Measurements from ENCODE around the gene SLC25A11. TPM values are rescaled to one million over a fixed set of nuclear protein-coding genes. Genes with fewer than 3 reads are reported as not detected.
A peak's percentile ranks its signal among the peaks of the same experiment; 100 is the strongest.
"Not testable (repeated sequence)": the region's sequence is repeated elsewhere in the genome, so short reads cannot be mapped to it uniquely, and the experiment has no call there.

SLC25A11 gene
- total RNA-seq, 4 donors from 2014 or later, result 28.7 to 58.9 (median 46.8) TPM

- H3K4me3 ChIP-seq, result no peak overlapping the region
- H3K4me1 ChIP-seq, result peaks cover 0 to 28% (median 9%) of the 10 kb centered on the region in 3 donors
- TF ChIP-seq CTCF (IDR thresholded peaks at IDR 0.05) (no peak), EP300 (IDR thresholded peaks at IDR 0.05) (no peak), POLR2A (IDR thresholded peaks at IDR 0.05) (no peak), POLR2AphosphoS5 (IDR thresholded peaks at IDR 0.05) (no peak)
- 83% methylated on average over 6 of the region's 16 CpGs; no CpG with 5 or more reads in 1 of the 2 donors for WGBS, 2 donors (ENCODE audit: low coverage in 1 of 2)
- H3K9me3 ChIP-seq, result no peaks in the 10 kb centered on the region
- peaks cover 0 to 33% of the 10 kb centered on the region in 2 donors for H3K36me3 ChIP-seq
- peak overlapping the region in 1 of 4 donors; percentile 43 for H3K27ac ChIP-seq
- ATAC-seq, result no peak
- H3K27me3 ChIP-seq, result no peaks in the 10 kb centered on the region
These were observed 6.2 kb downstream of the SLC25A11 start for GRCh38 chr17:4933646-4934045.

GRCh38 chr17:4932756-4933155, 7.1 kb downstream of the SLC25A11 start:
- Histone ChIP-seq H3K36me3 (peaks cover 0 to 24% of the 10 kb centered on the region in 2 donors), H3K27me3 (no peaks in the 10 kb centered on the region), H3K9me3 (no peaks in the 10 kb centered on the region), H3K27ac (no peak overlapping the region), H3K4me3 (no peak overlapping the region), H3K4me1 (peaks cover 0 to 19% (median 0%) of the 10 kb centered on the region in 3 donors)
- WGBS, 2 donors (ENCODE audit: low coverage in 1 of 2), result 92% methylated on average over 2 of the region's 12 CpGs; no CpG with 5 or more reads in 1 of the 2 donors
- TF ChIP-seq POLR2A (IDR thresholded peaks at IDR 0.05) (no peak), EP300 (IDR thresholded peaks at IDR 0.05) (no peak), POLR2AphosphoS5 (IDR thresholded peaks at IDR 0.05) (no peak), CTCF (IDR thresholded peaks at IDR 0.05) (no peak)
- no peak for ATAC-seq

- TF ChIP-seq POLR2A (IDR thresholded peaks at IDR 0.05) (no peak), CTCF (IDR thresholded peaks at IDR 0.05) (no peak), EP300 (IDR thresholded peaks at IDR 0.05) (no peak), POLR2AphosphoS5 (IDR thresholded peaks at IDR 0.05) (no peak)
- no peaks in the 10 kb centered on the region for H3K9me3 ChIP-seq
- no peak within 1 kb of the TSS for H3K4me3 ChIP-seq
- H3K27me3 ChIP-seq, result no peaks in the 10 kb centered on the region
- no peak for ATAC-seq
- no peak within 1 kb of the TSS for H3K27ac ChIP-seq
- 16 to 71% methylated on average over 4 to 5 of the region's 14 CpGs for WGBS, 2 donors (ENCODE audit: low coverage in 1 of 2)
- peaks cover 0 to 13% (median 0%) of the 10 kb centered on the region in 3 donors for H3K4me1 ChIP-seq
- H3K36me3 ChIP-seq, result peaks cover 0 to 16% of the 10 kb centered on the region in 2 donors
These were observed 7.9 kb downstream of the SLC25A11 start, which contains the start of gene GP1BA for GRCh38 chr17:4931963-4932362. Gene GP1BA, plus strand, starts transcription at chr17:4932277. Its CDS starts 328 bp downstream, at chr17:4932605.

- TF ChIP-seq CTCF (IDR thresholded peaks at IDR 0.05) (no peak), EP300 (IDR thresholded peaks at IDR 0.05) (no peak), POLR2A (IDR thresholded peaks at IDR 0.05) (no peak), POLR2AphosphoS5 (IDR thresholded peaks at IDR 0.05) (no peak)
- 98 to 99% methylated on average over 11 to 15 of the region's 18 CpGs for WGBS, 2 donors (ENCODE audit: low coverage in 1 of 2)
- H3K27me3 ChIP-seq, result no peaks in the 10 kb centered on the region
These were observed 11.0 kb downstream of the SLC25A11 start for GRCh38 chr17:4928881-4929280.

GRCh38 chr17:4926577-4927335, 13.1 kb downstream of the SLC25A11 start:
- H3K4me3 ChIP-seq, H3K36me3 ChIP-seq, H3K9me3 ChIP-seq, H3K27me3 ChIP-seq, H3K27ac ChIP-seq, ATAC-seq, H3K4me1 ChIP-seq: not testable (repeated sequence)
- WGBS, 2 donors (ENCODE audit: low coverage in 1 of 2), result 78 to 82% methylated on average over 12 to 14 of the region's 24 CpGs

More at GRCh38 chr17:4928881-4929280, 11.0 kb downstream of the SLC25A11 start:
- H3K4me3 ChIP-seq, result no peak overlapping the region
- H3K36me3 ChIP-seq, result no peaks in the 10 kb centered on the region
- no peaks in the 10 kb centered on the region for H3K9me3 ChIP-seq
- H3K27ac ChIP-seq, result no peak overlapping the region
- ATAC-seq, result no peak
- peaks cover 0 to 5% (median 0%) of the 10 kb centered on the region in 3 donors for H3K4me1 ChIP-seq

Data from gastroesophageal sphincter (tissue), 4 donors.